WTC11 (cell line): ENCODE measurements around the gene ADK. TPM values are rescaled to one million over a fixed set of nuclear protein-coding genes. Genes with fewer than 3 reads are reported as not detected.
"Not testable (repeated sequence)": the region's sequence is repeated elsewhere in the genome, so short reads cannot be mapped to it uniquely, and the experiment has no call there.

ENCODE experiments used
- ATAC-seq: fragments of 200-7000 bp; cut with Tn5 transposase; 2 replicates; pipeline ENCODE4 v1.10.0; 2021; ENCODE audit warnings: mild to moderate bottlenecking, moderate library complexity
- CTCF ChIA-PET: fragments of 300-600 bp; sonication (Branson Sonifier 250); formaldehyde crosslinking; loops from one replicate; lab custom pipeline; 2021; ENCODE audit warnings: antibody characterized with exemption; lab: Charles Lee
- POLR2A ChIA-PET: fragments of 350-600 bp; sonication (Branson Sonifier 250); formaldehyde crosslinking; loops from one replicate; lab custom pipeline; 2021; ENCODE audit warnings: antibody characterized with exemption; lab: Charles Lee
- DNase-seq: peaks from one replicate; pipeline ENCODE4 v3.0.0; 2021; ENCODE audit warnings: low spot score
- H3K27ac Mint-ChIP-seq: 2 replicates; pipeline ENCODE4 v1.8.0; 2021; ENCODE audit warnings: mixed read lengths
- H3K27me3 Mint-ChIP-seq: 2 replicates; pipeline ENCODE4 v1.8.0; 2021; ENCODE audit warnings: low read depth, mild to moderate bottlenecking, moderate library complexity, mixed read lengths
- H3K36me3 Mint-ChIP-seq: 2 replicates; pipeline ENCODE4 v1.8.0; 2021; ENCODE audit warnings: mixed read lengths
- H3K4me1 Mint-ChIP-seq: 2 replicates; pipeline ENCODE4 v1.8.0; 2022; ENCODE audit warnings: mixed read lengths
- H3K4me3 Mint-ChIP-seq: 2 replicates; pipeline ENCODE4 v1.8.0; 2021; ENCODE audit warnings: mild to moderate bottlenecking, moderate library complexity, mixed read lengths
- H3K9me3 Mint-ChIP-seq: 2 replicates; pipeline ENCODE4 v1.8.0; 2021; ENCODE audit warnings: mixed read lengths
- FOXP1 ChIP-seq: sonication (generic); formaldehyde crosslinking; IDR thresholded peaks from 2 replicates; pipeline ENCODE4 v1.8.0; 2022; ENCODE audit warnings: missing genetic modification reagents, mild to moderate bottlenecking, moderate library complexity, borderline replicate concordance
- GABPB1 ChIP-seq: sonication (generic); formaldehyde crosslinking; IDR thresholded peaks from 2 replicates; pipeline ENCODE4 v1.8.1; 2023; ENCODE audit warnings: mild to moderate bottlenecking, missing genetic modification reagents
- IRF1 ChIP-seq: sonication (generic); formaldehyde crosslinking; IDR thresholded peaks from 2 replicates; pipeline ENCODE4 v1.8.0; 2023; ENCODE audit warnings: missing genetic modification reagents
- JAZF1 ChIP-seq: fragments of 250-450 bp; sonication (Bioruptor Pico); IDR thresholded peaks from 2 replicates; pipeline ENCODE4 v1.9.0; 2021; ENCODE audit warnings: moderate library complexity, mild to moderate bottlenecking, inconsistent platforms
- JUN ChIP-seq: sonication (generic); formaldehyde crosslinking; IDR thresholded peaks from 2 replicates; pipeline ENCODE4 v1.8.0; 2023; ENCODE audit warnings: mild to moderate bottlenecking, missing genetic modification reagents
- KAT7 ChIP-seq: sonication (generic); formaldehyde crosslinking; IDR thresholded peaks from 2 replicates; pipeline ENCODE4 v1.8.1; 2023; ENCODE audit warnings: missing genetic modification reagents, mild to moderate bottlenecking, borderline replicate concordance
- MYBL2 ChIP-seq: sonication (generic); formaldehyde crosslinking; IDR thresholded peaks from 2 replicates; pipeline ENCODE4 v1.8.1; 2023; ENCODE audit warnings: mild to moderate bottlenecking, moderate library complexity, missing genetic modification reagents
- NR2C2 ChIP-seq: sonication (generic); formaldehyde crosslinking; IDR thresholded peaks from 2 replicates; pipeline ENCODE4 v1.8.0; 2022; ENCODE audit warnings: mild to moderate bottlenecking, missing genetic modification reagents
- RELA ChIP-seq: sonication (generic); formaldehyde crosslinking; IDR thresholded peaks from 2 replicates; pipeline ENCODE4 v1.8.1; 2022; ENCODE audit warnings: missing genetic modification reagents, mild to moderate bottlenecking, borderline replicate concordance
- STAT6 ChIP-seq: sonication (generic); formaldehyde crosslinking; conservative IDR thresholded peaks from 2 replicates; pipeline ENCODE4 v1.8.1; 2023; ENCODE audit warnings: mild to moderate bottlenecking, low read depth, missing genetic modification reagents, moderate library complexity
- ZMAT4 ChIP-seq: fragments of 250-450 bp; sonication (Bioruptor Pico); IDR thresholded peaks from 2 replicates; pipeline ENCODE4 v1.9.0; 2021; ENCODE audit warnings: mild to moderate bottlenecking
- total RNA-seq: library from RNA; stranded (reverse); gene quantifications from 3 replicates; pipeline ENCODE4 v1.2.3, GENCODE V29; 2021
- TF ChIP-seq, protein P1 (sequence below): sonication (generic); formaldehyde crosslinking; IDR thresholded peaks from 2 replicates; pipeline ENCODE4 v1.8.1; 2023; ENCODE audit warnings: mild to moderate bottlenecking, missing genetic modification reagents, borderline replicate concordance
- TF ChIP-seq, protein P2 (sequence below): sonication (generic); formaldehyde crosslinking; IDR thresholded peaks from 2 replicates; pipeline ENCODE4 v1.8.1; 2023; ENCODE audit warnings: mild to moderate bottlenecking, moderate library complexity, missing genetic modification reagents
- TF ChIP-seq, protein P3 (sequence below): sonication (generic); formaldehyde crosslinking; IDR thresholded peaks from 2 replicates; pipeline ENCODE4 v1.8.1; 2023; ENCODE audit warnings: mild to moderate bottlenecking, missing genetic modification reagents, moderate library complexity
- TF ChIP-seq, protein P4 (sequence below): sonication (generic); formaldehyde crosslinking; IDR thresholded peaks from 2 replicates; pipeline ENCODE4 v1.8.1; 2022; ENCODE audit warnings: mild to moderate bottlenecking, missing genetic modification reagents, moderate library complexity, borderline replicate concordance

Gene ADK
- total RNA-seq, 1 experiment from 2014 or later = 32.7 TPM

DNA sequence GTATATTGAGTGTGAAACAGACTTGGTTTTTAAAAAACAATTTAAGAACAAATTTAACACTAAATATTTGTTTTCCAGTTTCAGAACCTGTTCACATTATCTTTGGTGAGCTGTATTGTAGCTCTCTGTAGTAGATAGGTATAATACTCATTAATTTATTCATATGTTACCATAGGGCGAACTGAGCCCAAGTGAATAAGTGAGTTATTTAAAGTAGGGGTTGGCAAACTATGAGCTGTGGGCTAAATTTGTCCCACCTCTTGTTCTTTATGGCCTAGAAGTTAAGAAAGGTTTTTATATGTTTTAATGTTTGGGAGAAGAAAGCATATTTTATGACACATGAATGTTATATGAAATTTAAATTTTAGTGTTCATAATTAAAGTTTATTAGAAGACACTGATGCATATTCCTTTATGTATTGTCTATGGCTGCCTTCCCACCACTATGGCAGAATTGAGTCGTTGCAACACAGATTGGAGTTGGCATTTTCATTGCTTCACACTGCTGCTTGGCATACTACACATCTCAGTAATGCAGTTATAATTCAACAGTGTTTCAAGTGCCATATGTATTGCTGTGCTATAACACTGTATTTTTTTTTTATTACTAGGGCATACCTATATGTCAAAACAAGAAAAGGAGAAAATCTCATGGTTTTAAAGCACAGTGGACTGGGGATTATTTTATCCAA lies 146.5 kb downstream of the ADK start (continued):
- TF ChIP-seq, protein P1, sequence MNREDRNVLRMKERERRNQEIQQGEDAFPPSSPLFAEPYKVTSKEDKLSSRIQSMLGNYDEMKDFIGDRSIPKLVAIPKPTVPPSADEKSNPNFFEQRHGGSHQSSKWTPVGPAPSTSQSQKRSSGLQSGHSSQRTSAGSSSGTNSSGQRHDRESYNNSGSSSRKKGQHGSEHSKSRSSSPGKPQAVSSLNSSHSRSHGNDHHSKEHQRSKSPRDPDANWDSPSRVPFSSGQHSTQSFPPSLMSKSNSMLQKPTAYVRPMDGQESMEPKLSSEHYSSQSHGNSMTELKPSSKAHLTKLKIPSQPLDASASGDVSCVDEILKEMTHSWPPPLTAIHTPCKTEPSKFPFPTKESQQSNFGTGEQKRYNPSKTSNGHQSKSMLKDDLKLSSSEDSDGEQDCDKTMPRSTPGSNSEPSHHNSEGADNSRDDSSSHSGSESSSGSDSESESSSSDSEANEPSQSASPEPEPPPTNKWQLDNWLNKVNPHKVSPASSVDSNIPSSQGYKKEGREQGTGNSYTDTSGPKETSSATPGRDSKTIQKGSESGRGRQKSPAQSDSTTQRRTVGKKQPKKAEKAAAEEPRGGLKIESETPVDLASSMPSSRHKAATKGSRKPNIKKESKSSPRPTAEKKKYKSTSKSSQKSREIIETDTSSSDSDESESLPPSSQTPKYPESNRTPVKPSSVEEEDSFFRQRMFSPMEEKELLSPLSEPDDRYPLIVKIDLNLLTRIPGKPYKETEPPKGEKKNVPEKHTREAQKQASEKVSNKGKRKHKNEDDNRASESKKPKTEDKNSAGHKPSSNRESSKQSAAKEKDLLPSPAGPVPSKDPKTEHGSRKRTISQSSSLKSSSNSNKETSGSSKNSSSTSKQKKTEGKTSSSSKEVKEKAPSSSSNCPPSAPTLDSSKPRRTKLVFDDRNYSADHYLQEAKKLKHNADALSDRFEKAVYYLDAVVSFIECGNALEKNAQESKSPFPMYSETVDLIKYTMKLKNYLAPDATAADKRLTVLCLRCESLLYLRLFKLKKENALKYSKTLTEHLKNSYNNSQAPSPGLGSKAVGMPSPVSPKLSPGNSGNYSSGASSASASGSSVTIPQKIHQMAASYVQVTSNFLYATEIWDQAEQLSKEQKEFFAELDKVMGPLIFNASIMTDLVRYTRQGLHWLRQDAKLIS = no peak
- TF ChIP-seq FOXP1 (CRISPR knock-in tag) (no peak), IRF1 (CRISPR knock-in tag) (no peak), ZMAT4 (CRISPR knock-in tag) (no peak), GABPB1 (CRISPR knock-in tag) (no peak)
- TF ChIP-seq, all 79 proteins: peak for 0

- H3K4me1 Mint-ChIP-seq, POLR2A ChIA-PET, CTCF ChIA-PET, H3K9me3 Mint-ChIP-seq, H3K4me3 Mint-ChIP-seq, ATAC-seq, H3K27me3 Mint-ChIP-seq, H3K36me3 Mint-ChIP-seq, DNase-seq: not testable (repeated sequence)
- peak overlapping the region; percentile 20; the same call in 1 of the 2 replicates for H3K27ac Mint-ChIP-seq
These were observed 149.1 kb downstream of the ADK start for GRCh38 chr10:74300074-74300621.

GRCh38 chr10:74300666-74301065 lies 149.6 kb downstream of the ADK start:
- ChIA-PET POLR2A (no interaction called here), CTCF (interaction anchor here (0.6 kb wide), 1 partner anchor 712 kb away, joined by 4 read pairs; no protein-coding TSS in a partner anchor)
- Mint-ChIP-seq H3K9me3 (peaks cover under 1% of the 10 kb centered on the region; the same call in 1 of the 2 replicates), H3K36me3 (no peaks in the 10 kb centered on the region), H3K27ac (no peak overlapping the region; the same call in 1 of the 2 replicates), H3K4me1 (no peaks in the 10 kb centered on the region; the same call in 1 of the 2 replicates), H3K27me3 (no peaks in the 10 kb centered on the region), H3K4me3 (no peak overlapping the region)
- no peak for DNase-seq
- no peak for ATAC-seq
- TF ChIP-seq STAT6 (CRISPR knock-in tag) = no peak
- no peak for TF ChIP-seq GABPB1 (CRISPR knock-in tag)
- no peak for TF ChIP-seq KAT7 (CRISPR knock-in tag)
- TF ChIP-seq RELA = no peak
- TF ChIP-seq, protein P2, sequence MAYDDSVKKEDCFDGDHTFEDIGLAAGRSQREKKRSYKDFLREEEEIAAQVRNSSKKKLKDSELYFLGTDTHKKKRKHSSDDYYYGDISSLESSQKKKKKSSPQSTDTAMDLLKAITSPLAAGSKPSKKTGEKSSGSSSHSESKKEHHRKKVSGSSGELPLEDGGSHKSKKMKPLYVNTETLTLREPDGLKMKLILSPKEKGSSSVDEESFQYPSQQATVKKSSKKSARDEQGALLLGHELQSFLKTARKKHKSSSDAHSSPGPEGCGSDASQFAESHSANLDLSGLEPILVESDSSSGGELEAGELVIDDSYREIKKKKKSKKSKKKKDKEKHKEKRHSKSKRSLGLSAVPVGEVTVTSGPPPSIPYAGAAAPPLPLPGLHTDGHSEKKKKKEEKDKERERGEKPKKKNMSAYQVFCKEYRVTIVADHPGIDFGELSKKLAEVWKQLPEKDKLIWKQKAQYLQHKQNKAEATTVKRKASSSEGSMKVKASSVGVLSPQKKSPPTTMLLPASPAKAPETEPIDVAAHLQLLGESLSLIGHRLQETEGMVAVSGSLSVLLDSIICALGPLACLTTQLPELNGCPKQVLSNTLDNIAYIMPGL (CRISPR knock-in tag) = no peak
- TF ChIP-seq JUN (CRISPR knock-in tag) = no peak
- no peak for TF ChIP-seq NR2C2 (CRISPR knock-in tag)
- TF ChIP-seq JAZF1 = no peak
- TF ChIP-seq, protein P3, sequence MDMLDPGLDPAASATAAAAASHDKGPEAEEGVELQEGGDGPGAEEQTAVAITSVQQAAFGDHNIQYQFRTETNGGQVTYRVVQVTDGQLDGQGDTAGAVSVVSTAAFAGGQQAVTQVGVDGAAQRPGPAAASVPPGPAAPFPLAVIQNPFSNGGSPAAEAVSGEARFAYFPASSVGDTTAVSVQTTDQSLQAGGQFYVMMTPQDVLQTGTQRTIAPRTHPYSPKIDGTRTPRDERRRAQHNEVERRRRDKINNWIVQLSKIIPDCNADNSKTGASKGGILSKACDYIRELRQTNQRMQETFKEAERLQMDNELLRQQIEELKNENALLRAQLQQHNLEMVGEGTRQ (CRISPR knock-in tag) = no peak
- TF ChIP-seq, protein P4, sequence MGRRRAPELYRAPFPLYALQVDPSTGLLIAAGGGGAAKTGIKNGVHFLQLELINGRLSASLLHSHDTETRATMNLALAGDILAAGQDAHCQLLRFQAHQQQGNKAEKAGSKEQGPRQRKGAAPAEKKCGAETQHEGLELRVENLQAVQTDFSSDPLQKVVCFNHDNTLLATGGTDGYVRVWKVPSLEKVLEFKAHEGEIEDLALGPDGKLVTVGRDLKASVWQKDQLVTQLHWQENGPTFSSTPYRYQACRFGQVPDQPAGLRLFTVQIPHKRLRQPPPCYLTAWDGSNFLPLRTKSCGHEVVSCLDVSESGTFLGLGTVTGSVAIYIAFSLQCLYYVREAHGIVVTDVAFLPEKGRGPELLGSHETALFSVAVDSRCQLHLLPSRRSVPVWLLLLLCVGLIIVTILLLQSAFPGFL (CRISPR knock-in tag) = no peak
- TF ChIP-seq MYBL2 (CRISPR knock-in tag) = no peak
